ENCODE measurements around the gene ST3GAL2.

Gene ST3GAL2

DNA sequence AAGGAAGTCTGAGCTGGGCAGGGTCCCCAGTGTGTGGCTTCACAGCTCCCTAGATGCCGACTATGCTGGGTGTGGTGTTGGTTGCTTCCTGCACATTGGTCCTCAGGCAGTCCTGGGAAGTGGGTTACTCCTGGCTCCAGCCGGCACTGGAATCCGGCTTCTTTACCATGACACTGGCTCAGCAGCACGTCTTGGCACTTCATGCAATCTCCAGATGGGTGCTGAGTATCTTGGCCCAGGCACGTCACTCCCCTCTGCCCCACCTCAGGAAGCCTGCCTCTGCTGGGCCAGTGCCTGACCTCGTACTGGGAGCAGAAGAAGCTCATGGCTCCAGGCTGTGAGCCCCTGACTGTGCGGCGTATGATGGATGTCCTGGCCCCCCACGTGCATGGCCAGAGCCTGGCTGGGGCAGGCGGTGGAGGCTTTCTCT is 40.0 kb upstream of the ST3GAL2 start:
- DNase-seq (no peak), ATAC-seq (ENCODE audit: insufficient read depth, low read depth) (no peak)
- H3K9me3 ChIP-seq (ENCODE audit: insufficient read depth, low read length, severe bottlenecking) = no peaks in the 10 kb centered on the region
- no peak overlapping the region for H3K27ac ChIP-seq (ENCODE audit: low read length)
- H3K79me2 ChIP-seq (ENCODE audit: insufficient read depth, low read length) = no peaks in the 10 kb centered on the region
- H3K4me2 ChIP-seq (ENCODE audit: insufficient read depth, low read length) = no peak overlapping the region
- no peak overlapping the region for H3K9ac ChIP-seq (ENCODE audit: low read depth, low read length)
- peaks cover 62% of the 10 kb centered on the region for H3K36me3 ChIP-seq (ENCODE audit: insufficient read depth, low read length)
- no peaks in the 10 kb centered on the region; the same call in 1 of the 2 replicates for H4K20me1 ChIP-seq (ENCODE audit: insufficient read depth, low read length)
- no peaks in the 10 kb centered on the region for H3K27me3 ChIP-seq (ENCODE audit: insufficient read depth, low read length, poor library complexity)
- H3K4me1 ChIP-seq (ENCODE audit: insufficient read depth, low read length) = no peaks in the 10 kb centered on the region
- no peak overlapping the region for H2AFZ ChIP-seq (ENCODE audit: low read depth, low read length)
- no peak overlapping the region for H3K4me3 ChIP-seq (ENCODE audit: low read depth in 1 of 2, low read length in 2 of 2)
- no peak for TF ChIP-seq EZH2 (IDR thresholded peaks at IDR 0.05; ENCODE audit: borderline replicate concordance, low read depth, low read length, severe bottlenecking)
- no peak for TF ChIP-seq CTCF (IDR thresholded peaks at IDR 0.05; ENCODE audit: borderline replicate concordance, extremely low read depth, low read length, poor library complexity, severe bottlenecking)

- H2AFZ ChIP-seq (ENCODE audit: low read depth, low read length) = no peak overlapping the region
- ATAC-seq (ENCODE audit: insufficient read depth, low read depth) (no peak), DNase-seq (no peak)
- H3K9ac ChIP-seq (ENCODE audit: low read depth, low read length) = no peak overlapping the region
- no peaks in the 10 kb centered on the region for H3K4me1 ChIP-seq (ENCODE audit: insufficient read depth, low read length)
- no peaks in the 10 kb centered on the region; the same call in 1 of the 2 replicates for H4K20me1 ChIP-seq (ENCODE audit: insufficient read depth, low read length)
- H3K36me3 ChIP-seq (ENCODE audit: insufficient read depth, low read length) = peaks cover 58% of the 10 kb centered on the region
- no peaks in the 10 kb centered on the region for H3K79me2 ChIP-seq (ENCODE audit: insufficient read depth, low read length)
- H3K4me3 ChIP-seq (ENCODE audit: low read depth in 1 of 2, low read length in 2 of 2) = no peak overlapping the region
- no peak overlapping the region for H3K27ac ChIP-seq (ENCODE audit: low read length)
- no peak overlapping the region for H3K4me2 ChIP-seq (ENCODE audit: insufficient read depth, low read length)
- TF ChIP-seq EZH2 (IDR thresholded peaks at IDR 0.05; ENCODE audit: borderline replicate concordance, low read depth, low read length, severe bottlenecking) = no peak
- no peak for TF ChIP-seq CTCF (IDR thresholded peaks at IDR 0.05; ENCODE audit: borderline replicate concordance, extremely low read depth, low read length, poor library complexity, severe bottlenecking)
- H3K9me3 ChIP-seq (ENCODE audit: insufficient read depth, low read length, severe bottlenecking) = no peaks in the 10 kb centered on the region
- no peaks in the 10 kb centered on the region for H3K27me3 ChIP-seq (ENCODE audit: insufficient read depth, low read length, poor library complexity)
These were observed 39.3 kb upstream of the ST3GAL2 start for GRCh38 chr16:70478169-70478568.

GRCh38 chr16:70476272-70477020 is 37.5 kb upstream of the ST3GAL2 start:
- Histone ChIP-seq H3K36me3 (ENCODE audit: insufficient read depth, low read length) (peaks cover 46% of the 10 kb centered on the region), H3K9me3 (ENCODE audit: insufficient read depth, low read length, severe bottlenecking) (no peaks in the 10 kb centered on the region), H3K4me1 (ENCODE audit: insufficient read depth, low read length) (no peaks in the 10 kb centered on the region), H3K27me3 (ENCODE audit: insufficient read depth, low read length, poor library complexity) (no peaks in the 10 kb centered on the region), H3K9ac (ENCODE audit: low read depth, low read length) (no peak overlapping the region), H3K4me2 (ENCODE audit: insufficient read depth, low read length) (no peak overlapping the region), H4K20me1 (ENCODE audit: insufficient read depth, low read length) (no peaks in the 10 kb centered on the region; the same call in 1 of the 2 replicates), H3K4me3 (ENCODE audit: low read depth in 1 of 2, low read length in 2 of 2) (no peak overlapping the region), H3K27ac (ENCODE audit: low read length) (no peak overlapping the region), H3K79me2 (ENCODE audit: insufficient read depth, low read length) (no peaks in the 10 kb centered on the region), H2AFZ (ENCODE audit: low read depth, low read length) (no peak overlapping the region)
- ATAC-seq (ENCODE audit: insufficient read depth, low read depth) (no peak), DNase-seq (no peak)
- TF ChIP-seq CTCF (IDR thresholded peaks at IDR 0.05; ENCODE audit: borderline replicate concordance, extremely low read depth, low read length, poor library complexity, severe bottlenecking) (no peak), EZH2 (IDR thresholded peaks at IDR 0.05; ENCODE audit: borderline replicate concordance, low read depth, low read length, severe bottlenecking) (no peak)

All from DND-41 (cell line).